ENCODE data around the gene TPCN2. TPM values are rescaled to one million over a fixed set of nuclear protein-coding genes. Genes with fewer than 3 reads are reported as not detected.

The TPCN2 gene
- total and polyA plus RNA-seq, 2 of the 4 experiments (the other 2 are of a cell fraction) = 3.4 to 8.0 TPM

DNA sequence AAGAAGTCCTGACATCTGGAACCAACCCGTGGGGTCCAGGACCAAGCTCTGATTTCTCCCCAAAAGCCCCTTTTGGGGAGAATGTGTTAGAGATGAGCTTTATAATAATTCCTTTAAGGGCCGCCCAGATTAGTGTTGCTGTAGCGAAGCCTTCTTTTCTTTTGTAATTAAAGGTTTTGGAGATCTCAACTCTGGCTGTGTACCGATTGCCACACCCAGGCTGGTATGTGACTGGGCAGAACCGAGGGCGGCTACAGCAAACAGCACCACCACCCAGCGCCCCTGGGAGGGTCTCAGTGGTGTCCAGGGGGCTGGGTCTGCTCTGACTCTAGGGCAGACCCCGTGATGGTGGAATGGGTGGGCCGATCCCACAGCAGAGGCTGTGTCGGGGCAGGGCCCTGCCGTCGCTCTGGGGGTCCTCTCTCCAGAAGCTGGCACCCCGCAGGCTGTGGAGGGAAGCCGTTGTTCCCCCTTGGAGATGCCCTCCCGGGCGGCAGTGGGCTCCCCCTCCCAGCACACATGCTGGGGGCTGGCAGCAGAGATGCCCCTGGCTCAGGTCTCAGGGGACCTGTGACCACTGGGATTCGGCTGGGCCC, 31.0 kb downstream of the TPCN2 start:
- Histone ChIP-seq H3K9me1 (ENCODE audit: insufficient read depth, low read length) (peaks cover 17% of the 10 kb centered on the region), H3K36me3 (ENCODE audit: control insufficient read depth, insufficient read depth, low read length) (peaks cover 32% of the 10 kb centered on the region), H3K79me1 (ENCODE audit: low read depth in 1 of 2, low read length in 2 of 2) (peaks cover 0 to 21% of the 10 kb centered on the region in 2 experiments; a peak in 1 of 4 replicates), H2BK15ac (ENCODE audit: low read depth, low read length) (no peak overlapping the region), H3K27me3 (ENCODE audit: control insufficient read depth, insufficient read depth, low read length) (no peaks in the 10 kb centered on the region), H4K20me1 (ENCODE audit: insufficient read depth, low read length) (peaks cover 12% of the 10 kb centered on the region; the same call in 1 of the 2 replicates), H2AK9ac (replicated peaks; ENCODE audit: low read depth, low read length, poor library complexity) (peak overlapping the region; percentile 5), H3K4me2 (ENCODE audit: low read depth, low read length) (no peak overlapping the region), H3K9ac (ENCODE audit: low read depth, low read length) (no peak overlapping the region), H4K91ac (ENCODE audit: insufficient read depth, low read depth, low read length) (no peak overlapping the region), H2BK5ac (ENCODE audit: low read depth, low read length, poor library complexity, severe bottlenecking) (no peak overlapping the region), H2BK20ac (ENCODE audit: low read depth, low read length) (no peak overlapping the region), H3K18ac (ENCODE audit: low read depth, low read length) (no peak overlapping the region), H3K4ac (ENCODE audit: low read depth, low read length) (peak overlapping the region; percentile 20), H2BK120ac (ENCODE audit: low read depth, low read length) (peak overlapping the region; percentile 41; the same call in 1 of the 2 replicates), H2AFZ (replicated peaks; ENCODE audit: low read length, poor library complexity) (no peak overlapping the region), H3K9me3 (ENCODE audit: control insufficient read depth, insufficient read depth, low read length) (no peaks in the 10 kb centered on the region), H3K4me1 (ENCODE audit: control insufficient read depth, insufficient read depth, low read length) (peaks cover 20% of the 10 kb centered on the region), H3K27ac (ENCODE audit: insufficient read depth, low read length) (no peak overlapping the region), H3K56ac (ENCODE audit: extremely low read depth, insufficient read depth, low read length) (no peak overlapping the region), H3K14ac (replicated peaks; ENCODE audit: low read depth, low read length) (0 out of 2 replicates have a peak overlapping the region, but pooled peaks have one; percentile 65), H3K4me3 (ENCODE audit: insufficient read depth, low read depth, low read length) (no peak overlapping the region), H4K5ac (ENCODE audit: low read depth, low read length) (no peak overlapping the region), H2AK5ac (ENCODE audit: low read depth, low read length) (no peak overlapping the region; the same call in 1 of the 2 replicates), H4K8ac (ENCODE audit: low read depth in 2 of 2, low read length in 2 of 2) (no peak overlapping the region), H3K23ac (ENCODE audit: low read depth, low read length) (no peak overlapping the region)
- in situ Hi-C loops (cut with MboI; ENCODE audit: low sequenced_read_pairs) = loop anchor here (5.0 kb wide), 2 partner anchors 72 to 172 kb away; no protein-coding TSS in a partner anchor
- BruUV-seq (replicated peaks) = no TSS peak
- DNase-seq = no peak
- ChIA-PET POLR2A (ENCODE audit: unreplicated experiment) (no interaction called here), CTCF (no interaction called here)
- intact Hi-C loops (cut with micrococcal nuclease) = loop anchor here (10.0 kb wide), 1 partner anchor 465 kb away; no protein-coding TSS in a partner anchor
- dilution Hi-C loops (cut with HindIII; ENCODE audit: low sequenced_read_pairs, unreplicated experiment) = no loop called here
- no peak for TF ChIP-seq FOS (IDR thresholded peaks at IDR 0.05; ENCODE audit: low read depth, low read length)
- TF ChIP-seq ELK1 (IDR thresholded peaks at IDR 0.05; ENCODE audit: borderline replicate concordance, low read depth, low read length) = no peak
- no peak for TF ChIP-seq CTCF (conservative IDR thresholded peaks at IDR 0.05; ENCODE audit: low read depth, low read length)
- no peak for TF ChIP-seq CHD1 (IDR thresholded peaks at IDR 0.05; ENCODE audit: low read depth, low read length)
- TF ChIP-seq, protein P1, sequence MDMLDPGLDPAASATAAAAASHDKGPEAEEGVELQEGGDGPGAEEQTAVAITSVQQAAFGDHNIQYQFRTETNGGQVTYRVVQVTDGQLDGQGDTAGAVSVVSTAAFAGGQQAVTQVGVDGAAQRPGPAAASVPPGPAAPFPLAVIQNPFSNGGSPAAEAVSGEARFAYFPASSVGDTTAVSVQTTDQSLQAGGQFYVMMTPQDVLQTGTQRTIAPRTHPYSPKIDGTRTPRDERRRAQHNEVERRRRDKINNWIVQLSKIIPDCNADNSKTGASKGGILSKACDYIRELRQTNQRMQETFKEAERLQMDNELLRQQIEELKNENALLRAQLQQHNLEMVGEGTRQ (IDR thresholded peaks at IDR 0.05; ENCODE audit: low read depth, low read length) = no peak
- TF ChIP-seq MAZ (IDR thresholded peaks at IDR 0.05; ENCODE audit: borderline replicate concordance, low read depth, low read length) = no peak
- TF ChIP-seq MXI1 (IDR thresholded peaks at IDR 0.05; ENCODE audit: borderline replicate concordance, low read depth, low read length) = no peak
- no peak for TF ChIP-seq BHLHE40 (IDR thresholded peaks at IDR 0.05; ENCODE audit: low read depth, low read length)
- no peak for TF ChIP-seq SMC3 (IDR thresholded peaks at IDR 0.05; ENCODE audit: low read depth, low read length)
- TF ChIP-seq RCOR1 (IDR thresholded peaks at IDR 0.05; ENCODE audit: insufficient replicate concordance, low read length) = no peak
- no peak for TF ChIP-seq POLR2A (IDR thresholded peaks at IDR 0.05; ENCODE audit: low read depth, low read length)
- TF ChIP-seq RFX5 (IDR thresholded peaks at IDR 0.05; ENCODE audit: low read depth, low read length) = no peak
- no peak for TF ChIP-seq NFE2L2 (IDR thresholded peaks at IDR 0.05; ENCODE audit: low read depth, low read length)
- TF ChIP-seq MAFK (IDR thresholded peaks at IDR 0.05; ENCODE audit: low read depth, low read length) = no peak
- TF ChIP-seq RAD21 (IDR thresholded peaks at IDR 0.05; ENCODE audit: low read length) = no peak
- no peak for TF ChIP-seq CEBPB (IDR thresholded peaks at IDR 0.05; ENCODE audit: low read depth, low read length)
- 100% methylated on average over 2 of the region's 17 CpGs; no CpG with 5 or more reads in 1 of the 2 experiments for WGBS, 2 experiments (ENCODE audit: extremely low coverage in 2 of 2, insufficient read length in 1 of 2)
- no peak for ATAC-seq (ENCODE audit: low read depth)

Measured in IMR-90 (cell line).